Activated CD8-positive, alpha-beta memory T cell treated with anti-CD3 and anti-CD28 coated beads, Interleukin-2, amount 50 U/mL, for 1 hour (primary cell): ENCODE measurements around the gene ARHGAP24.

Source experiments
- DNase-seq: peaks from one replicate; pipeline ENCODE4 v3.0.0-alpha.2; 2020; ENCODE audit errors: extremely low read depth

ARHGAP24 gene

GRCh38 chr4:85697854-85698253 lies 222.9 kb downstream of the ARHGAP24 start:
- no peak for DNase-seq

DNA sequence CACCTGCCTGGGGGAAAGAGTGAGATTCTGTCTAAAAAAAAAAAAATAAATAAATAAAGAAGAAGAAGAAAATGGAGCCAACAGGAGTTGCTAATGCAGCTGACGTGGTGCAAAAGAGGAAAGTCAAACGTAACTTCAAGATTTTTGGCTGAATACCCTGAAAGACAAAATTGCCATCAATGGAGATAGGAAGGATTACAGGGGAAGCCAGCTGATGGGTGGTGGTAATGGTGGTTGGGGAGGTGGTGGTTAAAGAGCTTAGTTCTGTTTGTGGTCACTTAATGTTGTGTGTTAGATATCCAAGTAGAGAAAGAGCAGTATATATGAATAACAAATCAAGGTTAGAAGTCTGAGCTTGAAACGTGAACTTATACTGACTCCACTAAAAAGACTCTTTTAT lies 225.4 kb downstream of the ARHGAP24 start:
- no peak for DNase-seq

DNA sequence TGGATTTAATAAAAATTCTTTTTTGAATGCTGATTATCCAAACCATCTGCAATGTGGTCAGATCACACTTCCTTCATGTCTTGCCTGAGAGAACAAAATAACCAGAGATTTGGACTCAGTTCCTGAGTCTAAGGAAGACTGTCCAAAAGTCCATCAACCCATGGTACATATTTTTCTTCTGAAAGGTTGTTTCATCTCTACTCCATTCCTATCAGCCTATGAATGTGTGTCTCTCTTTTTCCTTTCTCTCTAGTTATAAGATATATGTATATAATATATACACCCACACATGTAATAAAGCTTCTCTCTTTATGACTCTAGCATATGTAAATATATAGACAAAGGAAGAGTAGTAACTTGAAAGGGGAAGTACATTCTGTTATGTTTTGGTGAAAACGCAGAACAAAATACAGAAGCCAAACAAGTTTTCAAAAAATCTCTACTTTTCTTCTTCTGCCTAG lies 226.9 kb downstream of the ARHGAP24 start:
- no peak for DNase-seq

GRCh38 chr4:85703096-85703495 lies 228.1 kb downstream of the ARHGAP24 start:
- no peak for DNase-seq

- DNase-seq, result no peak
Measured at GRCh38 chr4:85707611-85708010, 232.7 kb downstream of the ARHGAP24 start.

DNA sequence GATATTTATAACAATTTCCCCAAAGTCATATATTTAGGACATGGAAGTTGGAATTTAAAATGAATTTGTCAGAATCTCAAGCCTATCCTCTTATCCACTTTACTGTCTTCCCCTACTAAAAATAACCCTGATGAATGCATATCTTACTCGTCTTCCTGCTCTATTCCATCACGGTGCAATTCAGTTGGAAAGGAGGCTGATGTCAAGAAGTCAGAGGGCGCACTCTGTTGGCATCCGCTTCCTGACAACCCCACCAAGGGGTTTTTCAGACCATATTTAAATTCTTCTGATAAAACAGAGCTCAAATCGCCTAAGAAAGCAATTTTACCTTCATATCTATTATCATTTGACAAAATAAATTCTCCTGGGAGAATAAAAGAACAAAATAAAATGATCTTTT lies 233.5 kb downstream of the ARHGAP24 start:
- no peak for DNase-seq

GRCh38 chr4:85713005-85713404 lies 238.1 kb downstream of the ARHGAP24 start:
- no peak for DNase-seq

- no peak for DNase-seq
Measured at GRCh38 chr4:85715991-85716737, 241.2 kb downstream of the ARHGAP24 start.

- no peak for DNase-seq
Measured at GRCh38 chr4:85717351-85717750, 242.4 kb downstream of the ARHGAP24 start.

GRCh38 chr4:85717847-85718246 lies 242.9 kb downstream of the ARHGAP24 start:
- DNase-seq, result no peak

DNA sequence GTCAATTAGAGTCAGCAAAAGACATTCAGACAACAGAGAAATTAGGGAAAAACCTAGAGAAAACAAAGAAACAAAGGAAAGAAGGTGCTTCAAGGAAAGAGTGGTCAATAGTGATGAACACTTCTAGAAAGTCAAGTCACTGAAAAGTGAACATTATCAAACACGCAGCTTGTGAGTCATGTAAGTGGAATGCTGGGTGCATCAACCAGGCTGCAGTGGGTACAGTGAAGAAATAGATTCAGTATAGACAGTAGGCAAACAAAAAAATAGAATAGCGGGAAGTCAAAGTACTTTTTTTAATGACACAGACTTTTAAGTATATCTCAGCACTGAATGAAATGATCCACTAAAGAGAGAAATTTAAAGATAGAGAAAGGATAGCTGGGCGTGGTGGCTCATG lies 245.8 kb downstream of the ARHGAP24 start:
- DNase-seq, result no peak

DNA sequence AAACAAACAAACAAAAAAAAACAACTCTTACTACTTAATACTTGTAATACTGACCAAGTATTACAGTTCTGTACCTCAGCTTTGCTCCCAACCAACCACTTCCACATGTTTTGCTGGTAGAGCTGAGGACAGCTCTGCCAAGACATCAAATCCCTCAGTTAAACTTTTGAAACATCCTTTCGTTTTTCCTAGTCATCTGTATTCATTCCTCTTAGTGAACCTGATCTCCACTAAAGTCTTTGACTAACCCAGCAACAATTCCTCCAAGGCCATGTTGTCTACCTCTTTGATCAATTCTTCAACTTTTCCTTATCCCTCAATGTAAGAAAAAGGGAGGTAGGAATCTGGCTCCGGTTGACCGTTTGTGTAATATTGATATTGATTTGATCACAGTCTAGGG lies 247.5 kb downstream of the ARHGAP24 start:
- no peak for DNase-seq

DNA sequence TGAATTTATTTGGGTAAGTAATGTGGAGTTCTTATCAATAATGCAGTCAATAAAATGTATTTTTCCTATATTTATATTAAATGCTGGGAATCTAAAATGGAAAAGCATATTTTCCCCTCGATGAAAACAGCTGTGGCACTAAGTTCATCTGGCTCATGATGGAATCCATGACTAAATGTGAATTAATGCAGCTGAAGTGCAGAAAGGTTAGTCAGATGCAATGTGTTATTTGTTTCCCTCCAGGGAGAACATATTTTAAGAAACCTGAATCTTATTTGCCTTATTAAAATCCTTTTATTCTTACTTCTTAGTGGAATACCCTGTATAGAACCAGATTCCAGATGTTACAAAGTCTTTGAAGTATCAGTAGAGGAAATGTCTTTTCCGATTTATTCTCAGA lies 247.9 kb downstream of the ARHGAP24 start:
- no peak for DNase-seq

DNA sequence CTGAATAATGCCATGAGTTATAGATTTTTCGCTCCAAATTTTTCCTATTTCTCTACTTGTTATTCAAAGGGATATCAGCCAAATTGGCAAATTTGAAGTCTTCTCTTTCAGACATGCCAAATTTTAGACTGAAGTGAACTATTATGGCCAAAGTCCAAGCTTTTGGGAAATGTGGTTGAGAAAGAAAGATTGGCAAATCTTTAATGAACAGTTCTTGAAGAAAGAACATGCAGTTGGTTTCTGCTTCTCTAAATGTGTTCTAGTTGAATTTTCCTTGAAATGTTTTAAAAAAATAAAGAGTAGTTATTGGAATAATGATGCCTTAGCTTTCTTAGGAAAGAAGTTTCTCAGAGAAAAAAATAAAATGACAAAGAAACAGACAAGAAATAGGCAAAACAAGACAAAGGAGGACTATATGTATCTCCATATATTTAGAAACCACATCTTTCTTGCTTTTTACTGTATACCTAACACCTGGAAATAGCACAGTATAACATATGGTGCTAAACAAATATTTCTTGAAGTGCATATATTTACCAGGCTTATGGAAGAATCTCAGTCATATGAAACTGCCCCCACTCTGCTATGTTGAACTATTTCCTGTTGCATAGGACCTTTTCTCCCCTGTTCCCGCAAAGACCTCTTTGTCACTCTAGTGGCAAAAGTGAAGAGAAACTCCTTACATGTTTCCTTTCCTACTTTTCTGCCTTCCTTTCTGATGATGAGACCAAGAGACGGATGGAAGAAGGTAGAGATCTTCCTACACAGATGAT lies 250.0 kb downstream of the ARHGAP24 start:
- no peak for DNase-seq

DNA sequence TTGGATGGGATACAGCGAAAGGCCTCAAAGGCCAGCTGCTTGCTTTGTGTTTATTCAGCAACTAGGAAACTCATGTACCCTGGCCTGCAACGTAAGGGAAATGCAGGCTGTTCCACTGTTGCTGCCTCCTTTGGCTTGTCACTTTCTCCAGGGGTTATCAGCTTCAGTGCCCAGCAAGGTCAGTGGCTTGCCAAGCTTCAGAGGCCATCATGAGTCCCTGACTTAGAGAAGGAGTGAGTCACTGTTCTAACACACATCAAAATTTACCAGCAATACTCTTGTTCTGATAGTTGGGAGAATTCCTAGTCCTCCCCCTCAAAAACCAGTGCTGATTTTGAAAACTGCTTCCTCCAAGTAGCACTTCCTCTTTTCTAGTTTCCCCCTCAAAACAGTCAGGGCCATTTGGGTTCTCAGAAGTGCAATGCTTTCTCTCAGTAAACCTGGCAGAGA lies 250.8 kb downstream of the ARHGAP24 start:
- no peak for DNase-seq

DNA sequence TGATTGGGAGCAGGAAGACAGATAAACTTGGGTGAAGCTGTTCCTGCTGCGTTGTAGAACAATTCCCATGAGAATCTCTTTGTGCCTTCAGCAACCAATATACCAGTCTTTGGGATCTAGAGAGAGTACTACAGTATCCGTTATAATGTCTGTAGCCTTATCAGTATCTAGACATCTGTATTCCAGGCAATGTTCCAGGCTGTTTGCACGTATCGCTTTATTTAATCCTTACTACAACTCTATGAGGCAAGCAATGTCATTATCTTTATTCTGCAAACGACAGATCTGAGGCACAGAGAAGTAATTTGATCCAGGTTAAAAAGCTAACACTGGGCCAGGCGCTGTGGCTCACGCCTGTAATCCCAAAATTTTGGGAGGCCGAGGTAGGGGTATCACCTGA lies 251.6 kb downstream of the ARHGAP24 start:
- no peak for DNase-seq

- DNase-seq, result no peak
Measured at GRCh38 chr4:85728464-85728863, 253.5 kb downstream of the ARHGAP24 start.

GRCh38 chr4:85732124-85732523 lies 257.2 kb downstream of the ARHGAP24 start:
- no peak for DNase-seq

GRCh38 chr4:85733798-85734197 lies 258.8 kb downstream of the ARHGAP24 start:
- DNase-seq, result no peak

DNA sequence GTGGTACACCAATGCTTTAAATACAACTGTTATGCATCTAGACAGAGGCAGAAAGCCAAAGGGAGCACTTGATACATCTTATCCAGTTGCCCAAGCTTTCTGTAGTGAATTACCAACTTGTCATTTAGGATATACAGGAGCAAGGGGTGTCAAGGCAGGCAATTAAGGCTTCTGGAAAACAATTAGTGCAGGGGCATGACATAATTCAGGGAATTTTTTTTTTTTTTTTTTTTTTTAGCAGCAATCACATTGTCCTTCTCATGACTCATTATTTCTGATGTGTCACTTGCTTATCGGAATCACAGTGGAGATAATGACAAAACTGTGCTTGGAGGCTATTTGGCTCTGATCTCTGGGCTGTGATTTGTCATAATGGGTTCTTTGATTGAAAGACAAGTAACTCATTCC lies 259.5 kb downstream of the ARHGAP24 start:
- DNase-seq, result no peak

DNA sequence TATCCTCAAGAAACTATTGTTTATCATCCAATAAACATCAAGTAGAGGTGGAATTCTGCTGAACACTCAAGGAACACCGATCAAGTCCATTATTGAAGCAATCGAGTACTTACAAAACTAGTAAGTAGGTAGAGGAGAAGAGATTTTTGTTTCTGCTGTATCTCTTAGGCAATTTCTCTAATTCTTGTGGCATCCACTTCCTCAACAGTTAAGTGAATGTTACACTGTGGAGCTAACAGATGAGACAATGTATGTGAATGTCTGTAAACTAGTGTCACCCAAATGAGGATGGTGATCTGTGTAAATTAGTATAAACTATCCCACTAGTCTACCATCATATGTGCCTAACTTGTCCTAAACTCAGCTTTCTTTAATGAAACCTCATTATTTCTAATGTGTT lies 261.6 kb downstream of the ARHGAP24 start:
- DNase-seq, result no peak

DNA sequence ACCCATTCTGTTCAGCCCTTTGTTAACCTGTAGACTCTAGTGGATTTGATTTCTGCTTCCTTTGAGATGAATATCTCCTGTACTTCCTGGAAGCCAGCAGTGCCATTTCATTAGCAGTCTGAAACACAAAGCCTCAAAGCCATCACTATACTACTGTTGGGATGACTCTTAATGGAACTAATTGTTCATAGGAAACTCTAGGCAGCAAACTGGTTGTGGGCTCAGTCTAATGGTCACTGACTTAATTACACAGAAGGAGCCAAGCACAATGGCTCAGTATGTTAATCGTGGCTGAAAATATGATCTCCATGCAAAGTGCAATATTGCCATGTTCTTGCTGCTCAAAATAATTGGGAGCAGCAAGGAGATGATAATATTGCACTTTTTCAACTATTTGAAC lies 262.3 kb downstream of the ARHGAP24 start:
- DNase-seq, result no peak

DNA sequence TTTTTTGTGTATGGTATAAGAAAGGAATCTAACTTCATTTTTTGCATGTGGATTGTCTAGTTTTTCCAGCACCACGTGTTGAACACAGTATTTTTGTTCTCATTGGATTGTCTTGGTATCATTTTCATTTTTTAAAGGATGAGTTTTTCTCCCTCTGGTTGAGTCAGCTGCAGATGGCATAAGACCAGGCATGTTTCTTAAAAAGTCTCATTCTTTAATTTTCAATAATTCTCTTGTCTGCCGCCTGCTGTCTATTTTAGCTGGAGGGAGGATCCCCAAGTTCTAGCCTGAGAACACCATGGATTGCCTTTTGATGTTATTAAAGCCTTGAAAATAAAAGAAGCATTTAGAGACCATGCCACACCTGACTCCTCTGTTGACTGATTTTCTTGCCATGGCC lies 263.8 kb downstream of the ARHGAP24 start:
- no peak for DNase-seq
